ENCODE data around the gene FBXL5.

Gene FBXL5

DNA sequence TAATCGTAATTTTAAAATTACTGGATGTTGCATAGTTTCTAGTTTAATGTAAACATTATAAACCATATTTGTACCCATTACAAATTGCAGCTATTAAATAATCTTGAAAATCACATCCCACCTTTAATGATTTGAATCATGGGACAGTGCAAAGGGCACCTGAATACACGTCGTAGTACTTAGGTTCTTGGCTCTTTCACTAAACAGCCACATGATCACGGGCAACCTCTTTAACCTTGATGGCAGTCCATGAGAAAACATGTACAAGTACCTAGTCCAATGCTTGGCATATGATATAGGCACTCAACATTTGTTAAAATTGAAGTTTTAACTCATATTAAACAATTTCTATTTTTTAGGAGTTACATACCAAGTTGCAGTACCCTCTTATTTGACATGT is 11.8 kb upstream of the FBXL5 start:
- peaks cover 6 to 89% of the 10 kb centered on the region in 2 donors for H3K36me3 ChIP-seq (replicated peaks in 1 of 2; ENCODE audit: control insufficient read depth in 2 of 2, insufficient read depth in 2 of 2, low read length in 2 of 2)
- H3K9me3 ChIP-seq (replicated peaks in 1 of 2; ENCODE audit: control insufficient read depth in 2 of 2, insufficient read depth in 1 of 2, low read depth in 1 of 2, low read length in 2 of 2), result peaks cover 0 to 3% of the 10 kb centered on the region in 2 donors
- H3K14ac ChIP-seq (ENCODE audit: low read length), result no peak overlapping the region
- H3K18ac ChIP-seq (ENCODE audit: low read length), result no peak overlapping the region
- DNase-seq (ENCODE audit: low spot score), result no peak
- H3K4ac ChIP-seq (ENCODE audit: low read length), result no peak overlapping the region
- H3K79me1 ChIP-seq (ENCODE audit: low read depth, low read length), result no peaks in the 10 kb centered on the region
- H4K91ac ChIP-seq (ENCODE audit: low read depth, low read length, poor library complexity), result no peak overlapping the region
- no peak overlapping the region for H2BK15ac ChIP-seq (ENCODE audit: low read length)
- no CpG with 5 or more reads among the region's 4 CpGs for WGBS, 2 donors (ENCODE audit: extremely low coverage in 2 of 2, insufficient read length in 2 of 2, insufficient replicate concordance in 1 of 2)
- H4K8ac ChIP-seq (ENCODE audit: low read depth, low read length), result no peak overlapping the region
- no peak overlapping the region for H3K23ac ChIP-seq (ENCODE audit: low read depth, low read length, poor library complexity)
- no peak overlapping the region for H2BK12ac ChIP-seq (ENCODE audit: low read length)
- no peak overlapping the region for H2BK5ac ChIP-seq (ENCODE audit: low read length)
- no peaks in the 10 kb centered on the region for H3K4me1 ChIP-seq (ENCODE audit: control insufficient read depth in 2 of 2, insufficient read depth in 1 of 2, low read depth in 1 of 2, low read length in 2 of 2)
- H2AFZ ChIP-seq (ENCODE audit: low read length), result no peak overlapping the region
- H3K9ac ChIP-seq (ENCODE audit: low read depth, low read length, poor library complexity), result no peak overlapping the region
- H2BK120ac ChIP-seq (ENCODE audit: low read depth, low read length), result no peak overlapping the region
- H3K4me3 ChIP-seq (ENCODE audit: low read length in 2 of 2), result no peak overlapping the region
- no peaks in the 10 kb centered on the region for H3K27me3 ChIP-seq (ENCODE audit: control insufficient read depth in 3 of 3, insufficient read depth in 3 of 3, low read depth in 1 of 3, low read length in 3 of 3)
- H3K4me2 ChIP-seq (ENCODE audit: insufficient read depth, low read length, poor library complexity, severe bottlenecking), result no peak overlapping the region
- H2AK5ac ChIP-seq (ENCODE audit: low read depth, low read length), result no peak overlapping the region
- H3K27ac ChIP-seq (replicated peaks; ENCODE audit: low read length), result no peak overlapping the region

DNA sequence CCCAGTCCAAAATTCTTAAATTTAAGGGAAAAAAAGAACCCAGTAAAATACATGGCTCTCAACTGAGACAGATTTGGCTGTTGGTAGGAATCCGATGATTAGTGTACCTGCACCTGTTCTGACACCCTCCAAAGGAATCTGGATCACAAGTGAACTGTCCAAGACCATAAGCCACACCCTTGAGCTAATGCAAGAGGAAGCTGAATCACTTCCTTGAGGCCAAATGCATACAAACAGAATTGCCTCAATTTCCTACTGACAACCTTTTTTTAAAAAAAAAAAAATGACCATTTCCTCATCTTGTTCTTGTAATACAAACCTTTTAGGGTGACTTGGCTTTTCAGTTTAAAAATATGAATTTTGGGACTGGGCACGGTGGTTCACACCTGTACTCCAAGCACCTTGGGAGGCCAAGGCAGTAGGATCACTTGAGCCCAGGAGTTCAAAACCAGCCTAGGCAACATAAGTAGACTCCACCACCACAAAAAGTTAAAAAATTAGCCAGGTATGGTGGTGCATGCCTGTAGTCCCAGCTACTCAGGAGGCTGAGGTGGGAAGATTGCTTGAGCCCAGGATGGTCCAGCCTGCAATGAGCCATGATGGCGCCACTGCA is 10.7 kb upstream of the FBXL5 start:
- no peak overlapping the region for H3K18ac ChIP-seq (ENCODE audit: low read length)
- no peak overlapping the region for H2BK5ac ChIP-seq (ENCODE audit: low read length)
- H3K4me1 ChIP-seq (ENCODE audit: control insufficient read depth in 2 of 2, insufficient read depth in 1 of 2, low read depth in 1 of 2, low read length in 2 of 2), result no peaks in the 10 kb centered on the region
- H2BK120ac ChIP-seq (ENCODE audit: low read depth, low read length), result no peak overlapping the region
- no peak overlapping the region for H2AK5ac ChIP-seq (ENCODE audit: low read depth, low read length)
- no peak overlapping the region for H2AFZ ChIP-seq (ENCODE audit: low read length)
- H2BK12ac ChIP-seq (ENCODE audit: low read length), result no peak overlapping the region
- H3K14ac ChIP-seq (ENCODE audit: low read length), result no peak overlapping the region
- peaks cover 6 to 89% of the 10 kb centered on the region in 2 donors for H3K36me3 ChIP-seq (replicated peaks in 1 of 2; ENCODE audit: control insufficient read depth in 2 of 2, insufficient read depth in 2 of 2, low read length in 2 of 2)
- H3K4ac ChIP-seq (ENCODE audit: low read length), result no peak overlapping the region
- H3K9me3 ChIP-seq (replicated peaks in 1 of 2; ENCODE audit: control insufficient read depth in 2 of 2, insufficient read depth in 1 of 2, low read depth in 1 of 2, low read length in 2 of 2), result peaks cover 0 to 3% of the 10 kb centered on the region in 2 donors
- DNase-seq (ENCODE audit: low spot score), result no peak
- no peak overlapping the region for H3K4me3 ChIP-seq (ENCODE audit: low read length in 2 of 2)
- H3K27me3 ChIP-seq (ENCODE audit: control insufficient read depth in 3 of 3, insufficient read depth in 3 of 3, low read depth in 1 of 3, low read length in 3 of 3), result no peaks in the 10 kb centered on the region
- no CpG with 5 or more reads among the region's 3 CpGs for WGBS, 2 donors (ENCODE audit: extremely low coverage in 2 of 2, insufficient read length in 2 of 2, insufficient replicate concordance in 1 of 2)
- no peaks in the 10 kb centered on the region for H3K79me1 ChIP-seq (ENCODE audit: low read depth, low read length)
- no peak overlapping the region for H4K91ac ChIP-seq (ENCODE audit: low read depth, low read length, poor library complexity)
- H3K9ac ChIP-seq (ENCODE audit: low read depth, low read length, poor library complexity), result no peak overlapping the region
- no peak overlapping the region for H4K8ac ChIP-seq (ENCODE audit: low read depth, low read length)
- H3K23ac ChIP-seq (ENCODE audit: low read depth, low read length, poor library complexity), result no peak overlapping the region
- H3K4me2 ChIP-seq (ENCODE audit: insufficient read depth, low read length, poor library complexity, severe bottlenecking), result no peak overlapping the region
- no peak overlapping the region for H2BK15ac ChIP-seq (ENCODE audit: low read length)
- no peak overlapping the region for H3K27ac ChIP-seq (replicated peaks; ENCODE audit: low read length)

DNA sequence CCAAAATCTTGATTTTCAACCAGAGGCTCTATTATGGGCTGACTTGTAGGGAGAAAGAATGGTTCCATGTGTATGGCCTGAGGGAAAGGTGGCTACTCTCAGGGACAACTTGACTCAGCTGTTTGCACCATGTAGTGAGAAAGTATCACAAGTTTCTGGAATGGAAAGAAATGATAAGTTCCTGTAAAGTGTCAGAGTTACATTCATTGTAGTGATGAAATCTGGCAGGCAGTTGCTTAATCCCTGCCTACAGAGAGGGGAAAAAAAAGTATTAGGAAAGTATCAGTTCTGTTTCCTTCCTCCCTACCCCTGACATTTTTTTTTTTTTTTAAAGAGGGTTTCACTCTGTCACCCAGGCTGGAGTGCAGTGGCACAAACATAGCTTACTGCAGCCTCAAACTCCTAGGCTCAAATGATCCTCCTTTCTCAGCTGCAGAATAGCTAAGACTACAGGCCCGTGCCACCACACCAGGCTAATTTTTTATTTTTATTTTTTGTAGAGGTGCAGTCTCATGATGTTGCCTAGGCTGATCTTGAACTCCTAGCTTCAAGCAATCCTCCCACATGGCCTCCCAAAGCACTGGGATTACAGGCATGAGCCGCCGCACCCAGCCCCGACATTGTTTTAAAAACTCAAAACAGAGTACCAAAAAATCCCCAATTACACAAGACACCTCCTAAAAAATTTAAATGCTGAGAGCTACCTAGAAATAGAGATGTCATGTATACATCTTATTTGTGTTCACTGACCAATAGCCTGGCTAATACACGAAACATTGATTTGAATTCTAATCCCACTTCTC is 4.8 kb upstream of the FBXL5 start:
- no CpG with 5 or more reads among the region's 5 CpGs for WGBS, 2 donors (ENCODE audit: extremely low coverage in 2 of 2, insufficient read length in 2 of 2, insufficient replicate concordance in 1 of 2)
- H3K9ac ChIP-seq (ENCODE audit: low read depth, low read length, poor library complexity), result no peak overlapping the region

DNA sequence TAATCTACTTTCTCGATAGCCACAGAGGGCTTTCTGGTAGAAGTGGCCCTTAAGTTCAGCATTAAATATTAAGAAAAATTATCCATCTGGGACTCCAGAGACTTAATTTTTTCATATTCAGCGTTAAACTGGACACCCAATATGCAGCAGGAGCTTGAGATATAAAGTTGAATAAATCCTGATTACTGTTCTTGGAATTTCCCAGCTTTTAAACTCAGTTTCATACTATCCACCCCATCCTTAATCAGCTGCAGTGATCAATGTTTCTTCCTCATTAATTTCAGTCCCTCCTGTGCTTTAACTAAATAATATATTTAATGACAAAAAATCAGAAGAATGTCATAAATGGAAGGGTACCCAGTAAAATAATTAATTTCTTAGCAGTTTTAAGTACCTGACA is 3.6 kb upstream of the FBXL5 start:
- Histone ChIP-seq H3K4me3 (ENCODE audit: low read length in 2 of 2) (no peak overlapping the region), H2AFZ (ENCODE audit: low read length) (no peak overlapping the region), H4K91ac (ENCODE audit: low read depth, low read length, poor library complexity) (no peak overlapping the region), H3K36me3 (replicated peaks in 1 of 2; ENCODE audit: control insufficient read depth in 2 of 2, insufficient read depth in 2 of 2, low read length in 2 of 2) (peaks cover 2 to 68% of the 10 kb centered on the region in 2 donors), H3K18ac (ENCODE audit: low read length) (no peak overlapping the region), H3K4ac (ENCODE audit: low read length) (no peak overlapping the region), H2BK15ac (ENCODE audit: low read length) (no peak overlapping the region), H3K79me1 (ENCODE audit: low read depth, low read length) (peaks cover 4% of the 10 kb centered on the region), H2BK5ac (ENCODE audit: low read length) (no peak overlapping the region), H3K27me3 (ENCODE audit: control insufficient read depth in 3 of 3, insufficient read depth in 3 of 3, low read depth in 1 of 3, low read length in 3 of 3) (no peaks in the 10 kb centered on the region), H3K14ac (ENCODE audit: low read length) (no peak overlapping the region), H3K4me2 (ENCODE audit: insufficient read depth, low read length, poor library complexity, severe bottlenecking) (no peak overlapping the region), H4K8ac (ENCODE audit: low read depth, low read length) (no peak overlapping the region), H3K27ac (replicated peaks; ENCODE audit: low read length) (no peak overlapping the region), H3K23ac (ENCODE audit: low read depth, low read length, poor library complexity) (no peak overlapping the region), H3K4me1 (ENCODE audit: control insufficient read depth in 2 of 2, insufficient read depth in 1 of 2, low read depth in 1 of 2, low read length in 2 of 2) (peaks cover 3 to 6% of the 10 kb centered on the region in 2 donors), H2BK12ac (ENCODE audit: low read length) (no peak overlapping the region), H3K9me3 (replicated peaks in 1 of 2; ENCODE audit: control insufficient read depth in 2 of 2, insufficient read depth in 1 of 2, low read depth in 1 of 2, low read length in 2 of 2) (no peaks in the 10 kb centered on the region), H3K9ac (ENCODE audit: low read depth, low read length, poor library complexity) (no peak overlapping the region), H2AK5ac (ENCODE audit: low read depth, low read length) (no peak overlapping the region), H2BK120ac (ENCODE audit: low read depth, low read length) (no peak overlapping the region)
- no CpG with 5 or more reads among the region's 2 CpGs for WGBS, 2 donors (ENCODE audit: extremely low coverage in 2 of 2, insufficient read length in 2 of 2, insufficient replicate concordance in 1 of 2)
- no peak for DNase-seq (ENCODE audit: low spot score)

More for the DNA sequence above, 4.8 kb upstream of the FBXL5 start:
- no peak overlapping the region for H2AFZ ChIP-seq (ENCODE audit: low read length)
- no peak overlapping the region for H2AK5ac ChIP-seq (ENCODE audit: low read depth, low read length)
- no peak overlapping the region for H4K8ac ChIP-seq (ENCODE audit: low read depth, low read length)
- H3K27ac ChIP-seq (replicated peaks; ENCODE audit: low read length), result no peak overlapping the region
- H2BK15ac ChIP-seq (ENCODE audit: low read length), result no peak overlapping the region
- H3K4me3 ChIP-seq (ENCODE audit: low read length in 2 of 2), result no peak overlapping the region
- H4K91ac ChIP-seq (ENCODE audit: low read depth, low read length, poor library complexity), result no peak overlapping the region
- H3K4ac ChIP-seq (ENCODE audit: low read length), result no peak overlapping the region
- H3K4me1 ChIP-seq (ENCODE audit: control insufficient read depth in 2 of 2, insufficient read depth in 1 of 2, low read depth in 1 of 2, low read length in 2 of 2), result peaks cover 3 to 6% of the 10 kb centered on the region in 2 donors
- H3K18ac ChIP-seq (ENCODE audit: low read length), result no peak overlapping the region
- H3K23ac ChIP-seq (ENCODE audit: low read depth, low read length, poor library complexity), result no peak overlapping the region
- DNase-seq (ENCODE audit: low spot score), result no peak
- no peak overlapping the region for H3K14ac ChIP-seq (ENCODE audit: low read length)
- no peaks in the 10 kb centered on the region for H3K9me3 ChIP-seq (replicated peaks in 1 of 2; ENCODE audit: control insufficient read depth in 2 of 2, insufficient read depth in 1 of 2, low read depth in 1 of 2, low read length in 2 of 2)
- peaks cover 2 to 77% of the 10 kb centered on the region in 2 donors for H3K36me3 ChIP-seq (replicated peaks in 1 of 2; ENCODE audit: control insufficient read depth in 2 of 2, insufficient read depth in 2 of 2, low read length in 2 of 2)
- no peak overlapping the region for H3K4me2 ChIP-seq (ENCODE audit: insufficient read depth, low read length, poor library complexity, severe bottlenecking)
- no peak overlapping the region for H2BK5ac ChIP-seq (ENCODE audit: low read length)
- peaks cover 1% of the 10 kb centered on the region for H3K79me1 ChIP-seq (ENCODE audit: low read depth, low read length)
- H3K27me3 ChIP-seq (ENCODE audit: control insufficient read depth in 3 of 3, insufficient read depth in 3 of 3, low read depth in 1 of 3, low read length in 3 of 3), result no peaks in the 10 kb centered on the region
- no peak overlapping the region for H2BK12ac ChIP-seq (ENCODE audit: low read length)
- H2BK120ac ChIP-seq (ENCODE audit: low read depth, low read length), result no peak overlapping the region
